ENCODE results near the gene AKAP6.

AKAP6 gene

DNA sequence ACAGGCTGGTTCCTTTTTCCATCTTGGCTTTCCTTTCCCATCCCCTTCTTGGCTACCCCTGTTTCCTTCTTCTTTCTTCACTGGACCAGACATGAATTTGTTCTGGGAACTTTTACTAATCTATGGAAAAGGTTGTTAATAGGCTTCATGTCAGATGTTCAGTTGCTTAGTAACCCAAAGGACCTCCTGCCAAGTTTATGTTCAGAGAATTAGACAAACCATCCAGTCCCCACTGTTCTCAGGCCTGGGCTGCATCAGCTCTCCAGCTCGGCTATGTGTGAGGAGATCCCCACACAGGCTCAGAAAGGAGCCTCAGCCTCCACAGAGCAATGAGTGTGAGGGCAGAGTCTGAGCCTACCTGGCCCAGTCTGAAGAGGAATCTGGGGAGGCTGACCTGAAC is 78.0 kb downstream of the AKAP6 start:
- no peak for DNase-seq (ENCODE audit: low read depth)

DNA sequence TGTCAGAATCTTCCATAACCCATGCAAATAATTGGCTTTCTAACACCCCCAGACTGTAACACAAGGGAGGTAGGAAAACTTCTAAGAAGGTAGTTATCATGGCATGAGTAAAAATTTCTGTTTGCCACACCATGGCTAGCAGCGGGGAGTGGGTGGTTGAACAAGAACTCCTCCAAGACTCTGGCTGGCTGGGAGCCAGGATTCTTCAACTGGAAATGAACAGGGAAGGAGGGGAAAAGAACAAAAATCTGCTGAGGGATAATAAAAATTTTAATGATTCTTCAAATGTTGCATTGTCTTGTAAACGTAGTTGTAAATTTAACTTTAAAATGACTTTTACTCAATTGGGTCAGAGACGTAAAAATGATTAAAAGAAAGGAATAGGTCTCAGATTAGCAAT is 78.9 kb downstream of the AKAP6 start:
- no peak for DNase-seq (ENCODE audit: low read depth)

GRCh38 chr14:32412103-32412502 is 83.0 kb downstream of the AKAP6 start:
- DNase-seq (ENCODE audit: low read depth) = no peak

DNA sequence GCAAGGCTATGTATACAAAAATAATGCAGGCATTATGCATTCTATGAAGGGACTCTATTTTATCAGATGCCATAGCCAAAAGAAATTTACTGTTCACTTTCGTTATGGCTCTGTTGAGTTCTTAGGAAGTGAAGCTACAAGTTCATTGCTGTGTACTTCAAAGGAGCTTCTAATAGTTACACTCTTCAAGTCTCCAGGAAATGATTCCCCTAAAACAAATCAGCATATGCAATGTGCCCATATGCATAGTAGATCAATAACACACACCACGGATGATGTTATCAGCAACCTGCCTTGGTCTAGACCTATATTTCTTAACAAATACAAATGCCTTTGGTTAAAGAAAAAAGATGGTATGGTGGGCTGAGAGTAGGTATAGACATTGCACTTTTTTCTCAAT is 83.4 kb downstream of the AKAP6 start:
- DNase-seq (ENCODE audit: low read depth) = no peak

DNA sequence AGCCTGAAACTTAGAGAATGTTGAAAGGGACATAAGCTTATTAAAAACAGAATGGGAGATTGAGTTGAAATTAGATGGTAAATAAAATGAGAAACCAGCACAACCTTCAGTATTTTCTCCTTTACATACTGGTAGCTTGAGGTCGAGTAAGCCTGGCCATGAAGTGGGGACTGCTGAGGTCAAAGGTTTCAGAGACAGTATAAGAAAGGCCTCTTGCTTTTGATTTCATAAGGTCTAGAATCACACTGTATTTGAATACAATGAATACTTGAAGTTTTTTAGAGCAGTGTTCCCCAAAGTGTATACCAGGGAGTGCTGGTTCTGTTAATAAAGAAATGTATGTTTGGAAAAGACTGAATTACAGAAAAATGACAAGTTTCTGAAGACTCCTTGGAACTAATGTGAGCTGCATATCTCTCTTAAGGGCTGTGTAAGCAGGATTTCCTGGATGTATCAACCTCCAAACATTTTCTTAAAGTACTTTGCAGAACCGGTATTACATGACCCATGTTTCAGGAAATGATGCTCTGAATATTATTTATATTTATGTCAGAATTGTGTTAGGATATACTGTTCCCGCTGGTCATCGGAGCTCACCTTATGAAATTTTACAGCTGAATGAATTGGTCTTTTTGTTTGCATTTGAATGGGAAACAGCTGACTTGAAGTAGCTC is 85.0 kb downstream of the AKAP6 start:
- DNase-seq (ENCODE audit: low read depth) = no peak

- DNase-seq (ENCODE audit: low read depth) = no peak
These were observed 85.7 kb downstream of the AKAP6 start for GRCh38 chr14:32414808-32415255.

GRCh38 chr14:32417956-32418552 is 89.0 kb downstream of the AKAP6 start:
- no peak for DNase-seq (ENCODE audit: low read depth)

DNA sequence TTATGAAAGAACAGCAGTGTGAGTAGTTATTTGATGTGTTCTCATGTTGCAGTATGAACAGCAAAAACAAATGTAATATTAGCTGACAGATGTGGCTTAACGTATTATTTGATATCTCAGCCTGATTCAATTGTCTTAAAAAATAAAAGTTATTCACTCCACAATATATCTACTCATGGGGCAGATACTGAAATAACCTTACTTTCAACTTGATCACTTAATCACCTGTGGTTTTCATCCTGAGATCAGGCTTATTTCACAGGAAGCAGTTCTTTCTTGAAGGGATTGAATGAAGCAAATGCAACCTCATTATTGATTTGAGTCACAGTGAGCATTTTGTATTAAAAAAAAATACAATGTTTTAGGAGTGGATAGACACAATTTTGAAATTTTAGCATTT is 90.3 kb downstream of the AKAP6 start:
- DNase-seq (ENCODE audit: low read depth) = no peak

DNA sequence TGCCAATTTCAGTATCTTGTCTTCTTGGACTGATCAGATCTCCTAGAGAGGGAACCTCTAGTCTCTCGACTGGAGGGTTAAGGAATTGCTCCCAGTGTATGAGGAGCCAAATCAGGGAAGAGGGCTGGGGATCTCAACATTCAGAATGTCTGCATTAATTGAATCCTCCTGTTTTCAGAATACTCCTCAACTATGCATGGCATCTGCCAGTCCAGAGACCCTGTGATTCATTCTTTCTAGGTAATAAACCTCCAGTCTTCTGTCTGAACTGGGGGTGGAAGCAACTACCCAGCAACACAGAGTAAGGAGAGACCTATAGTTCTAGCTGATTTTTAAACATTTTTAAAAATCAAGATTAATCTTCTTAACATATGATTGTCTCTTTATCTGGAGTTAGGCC is 92.7 kb downstream of the AKAP6 start:
- no peak for DNase-seq (ENCODE audit: low read depth)

GRCh38 chr14:32422440-32422839 is 93.3 kb downstream of the AKAP6 start:
- DNase-seq (ENCODE audit: low read depth) = no peak

- no peak for DNase-seq (ENCODE audit: low read depth)
These were observed 96.9 kb downstream of the AKAP6 start for GRCh38 chr14:32426028-32426427.

DNA sequence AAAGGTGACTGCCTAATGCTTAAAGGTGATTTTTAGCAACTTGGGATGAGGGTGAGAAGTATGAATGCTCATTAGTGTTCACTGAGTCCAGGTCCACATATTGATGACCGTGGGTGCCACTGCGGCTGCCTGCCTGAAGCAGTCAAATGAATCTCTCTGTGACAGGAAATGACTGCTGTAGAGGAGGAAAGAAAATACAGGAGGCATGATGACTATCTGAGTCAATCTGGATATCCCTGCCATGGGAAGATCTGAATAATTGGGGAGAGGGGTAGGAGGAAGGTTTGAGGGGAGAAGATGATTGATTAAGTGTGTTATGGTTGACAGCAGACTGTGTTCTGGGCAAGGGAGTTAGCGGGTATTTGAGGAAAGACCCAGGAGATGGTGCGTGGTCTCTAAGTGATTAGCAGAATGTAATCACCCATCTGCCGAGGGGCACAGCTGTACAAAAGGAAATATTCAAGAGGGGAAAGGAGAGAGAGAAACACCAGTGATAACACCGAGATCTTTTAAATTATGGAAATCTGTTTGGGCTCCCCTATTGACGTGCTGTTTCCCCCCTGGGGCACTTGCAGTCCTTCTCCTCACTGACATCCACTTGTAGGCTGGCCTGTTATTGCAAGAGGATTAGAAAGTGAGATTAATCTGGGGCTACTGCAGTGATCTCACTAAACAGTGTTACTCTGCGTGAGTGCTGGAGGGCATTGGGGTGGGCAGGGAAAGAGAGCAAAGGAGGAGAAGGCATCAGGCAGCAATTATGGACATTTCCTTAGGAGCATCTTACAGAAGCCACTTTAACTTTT is 97.7 kb downstream of the AKAP6 start:
- no peak for DNase-seq (ENCODE audit: low read depth)

GRCh38 chr14:32427726-32428528 is 98.8 kb downstream of the AKAP6 start:
- no peak for DNase-seq (ENCODE audit: low read depth)

DNA sequence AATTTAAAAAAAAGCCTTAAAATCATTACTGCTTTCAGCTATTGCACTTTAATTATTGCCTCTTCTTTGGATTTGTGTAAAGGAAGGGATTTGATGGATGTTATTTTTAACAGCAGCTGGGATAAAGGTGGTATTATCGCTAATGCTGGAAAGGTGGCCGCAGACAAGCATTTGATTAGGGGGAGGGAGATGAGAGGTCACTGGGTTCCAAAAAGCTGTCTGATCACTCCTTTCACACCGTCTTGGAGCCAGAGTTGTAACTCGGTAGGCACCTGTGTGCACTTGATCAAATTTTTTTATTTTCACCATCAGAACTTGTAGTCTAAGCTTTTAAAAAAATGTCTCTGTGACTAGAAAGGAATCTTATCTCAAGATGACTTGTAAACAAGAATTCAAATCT is 99.8 kb downstream of the AKAP6 start:
- no peak for DNase-seq (ENCODE audit: low read depth)

DNA sequence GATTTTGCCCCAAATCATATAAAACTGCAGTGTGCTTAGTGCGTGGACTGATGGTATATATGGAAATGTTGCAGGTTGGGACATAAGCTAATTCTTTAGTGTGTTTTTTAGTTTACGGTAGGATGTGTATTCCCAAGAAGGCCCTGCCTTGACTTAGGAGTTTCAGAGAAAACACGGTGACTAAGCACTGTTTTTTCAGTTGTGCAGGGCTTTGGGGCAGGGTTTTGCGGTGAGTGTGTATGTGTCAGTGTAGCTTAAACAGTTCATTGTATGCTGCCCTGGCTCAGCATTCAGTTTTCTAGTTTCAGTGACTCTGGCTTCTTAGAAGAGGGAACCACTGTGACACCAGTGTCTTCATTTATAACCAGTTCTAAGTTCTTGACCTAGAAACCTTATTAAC is 101.2 kb downstream of the AKAP6 start:
- no peak for DNase-seq (ENCODE audit: low read depth)

- DNase-seq (ENCODE audit: low read depth) = no peak
These were observed 103.9 kb downstream of the AKAP6 start for GRCh38 chr14:32432813-32433538.

- DNase-seq (ENCODE audit: low read depth) = no peak
These were observed 105.1 kb downstream of the AKAP6 start for GRCh38 chr14:32434180-32434579.

DNA sequence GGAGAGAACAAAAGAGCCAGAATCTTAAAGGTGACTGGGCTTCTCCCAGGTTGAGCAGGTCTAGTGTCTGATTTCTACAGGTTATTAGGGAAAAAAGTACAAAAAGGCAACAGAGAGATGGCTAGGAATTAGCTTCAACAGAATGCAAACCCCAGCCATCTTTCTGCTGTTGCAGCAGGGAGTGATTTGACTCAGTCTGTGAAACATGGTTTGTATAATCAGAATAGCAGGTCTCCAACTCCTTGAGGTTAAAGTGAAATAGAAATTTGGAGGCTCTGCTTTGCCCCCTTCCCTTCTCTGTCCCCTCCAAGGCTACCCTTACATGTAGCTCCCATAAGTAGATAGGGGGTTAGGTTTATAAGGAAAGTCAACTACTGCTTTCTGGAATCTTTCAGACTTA is 105.8 kb downstream of the AKAP6 start:
- no peak for DNase-seq (ENCODE audit: low read depth)

DNA sequence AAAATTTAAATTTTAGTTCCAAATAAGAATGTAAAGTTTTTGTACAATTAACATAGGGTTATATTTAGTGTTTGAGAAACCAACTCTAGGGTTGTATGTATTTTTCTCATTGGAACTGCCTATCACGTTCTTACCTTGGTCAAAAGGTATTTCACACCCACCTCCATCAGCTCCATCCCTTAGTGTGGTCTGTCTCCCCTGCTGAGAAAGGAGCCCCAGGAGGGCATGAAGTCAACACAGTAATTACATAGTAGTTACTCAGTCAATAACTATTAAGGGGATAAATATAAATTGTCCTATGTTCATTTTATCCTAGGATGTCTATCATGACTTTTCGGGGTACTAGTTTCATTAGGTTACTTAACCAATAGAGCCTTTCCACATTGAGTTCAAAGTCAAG is 106.3 kb downstream of the AKAP6 start:
- DNase-seq (ENCODE audit: low read depth) = no peak

- no peak for DNase-seq (ENCODE audit: low read depth)
These were observed 107.9 kb downstream of the AKAP6 start for GRCh38 chr14:32436993-32437392.

- DNase-seq (ENCODE audit: low read depth) = no peak
These were observed 109.4 kb downstream of the AKAP6 start for GRCh38 chr14:32438517-32438916.

All from stimulated activated CD8-positive, alpha-beta memory T cell treated with anti-CD3 and anti-CD28 coated beads, Interleukin-12 subunit alpha, Interleukin-12 subunit beta, amount 100 ng/mL, for 1 hour (primary cell).